Breast epithelium (tissue), 3 donors: Measurements from ENCODE around the gene CHCHD6.

Source experiments
- CTCF ChIP-seq, 3 donors: fragments of 450-650 bp; IDR thresholded peaks; one replicate each; pipeline ENCODE4 v1.5.1; 2016 to 2017; ENCODE audit warnings: antibody characterized with exemption in 3 of 3, mild to moderate bottlenecking in 3 of 3, moderate library complexity in 3 of 3
- POLR2A ChIP-seq: fragments of 450-650 bp; IDR thresholded peaks from one replicate; pipeline ENCODE4 v1.6.1; 2016; ENCODE audit warnings: antibody characterized with exemption, mild to moderate bottlenecking, moderate library complexity
- POLR2AphosphoS5 ChIP-seq, 3 donors: sonication (generic); formaldehyde crosslinking; IDR thresholded peaks; one replicate each; pipeline ENCODE4 v1.6.1; 2017; ENCODE audit warnings: antibody characterized with exemption in 3 of 3

GRCh38 chr3:126711121-126711760, 7.2 kb downstream of the CHCHD6 start:
- TF ChIP-seq POLR2A (no peak), CTCF (IDR thresholded peaks at IDR 0.05) (no peak), POLR2AphosphoS5 (IDR thresholded peaks at IDR 0.05) (no peak)
